SK-N-SH (cell line): ENCODE data around the gene GNAI1. TPM values are rescaled to one million over a fixed set of nuclear protein-coding genes. Genes with fewer than 3 reads are reported as not detected.

Experiments used
- CTCF ChIA-PET: fragments of 300-600, 350-600 bp; formaldehyde crosslinking; extraction: SDS; loops from one replicate; lab custom pipeline; 2021; lab: Yijun Ruan, JAX
- POLR2A ChIA-PET: fragments of 350-600 bp; sonication (Branson Sonifier 250); formaldehyde crosslinking; extraction: SDS; loops from one replicate; lab custom pipeline; 2020; ENCODE audit warnings: antibody characterized with exemption, inconsistent platforms; lab: Yijun Ruan, JAX
- DNase-seq: peaks from one replicate; pipeline ENCODE4 v3.0.0; 2012
- H2AFZ ChIP-seq: fragments of 200-600 bp; sonication (generic); 2 replicates; pipeline ENCODE4 v1.8.1; 2016; ENCODE audit warnings: antibody characterized with exemption, mild to moderate bottlenecking, low read depth
- H3F3A ChIP-seq: fragments of 200-600 bp; sonication (generic); replicated peaks from 2 replicates; pipeline ENCODE3; 2016; ENCODE audit warnings: antibody characterized with exemption, mild to moderate bottlenecking; ENCODE audit not compliant: insufficient read depth
- H3K27ac ChIP-seq, 2 experiments: fragments of 200-500 bp in 1 of 2; fragments of 200-600 bp in 1 of 2; sonication (Bioruptor generic) in 1 of 2; sonication (generic), shearing (Covaris generic) in 1 of 2; 2 replicates each; pipeline versions ENCODE4 v1.5.1 to v1.6.1; 2014 to 2016; ENCODE audit warnings: low read depth in 2 of 2, inconsistent platforms in 1 of 2, low read length in 1 of 2, mild to moderate bottlenecking in 1 of 2, mixed read lengths in 1 of 2
- H3K27me3 ChIP-seq: fragments of 200-600 bp; sonication (generic), shearing (Covaris generic); 2 replicates; pipeline ENCODE4 v1.6.1; 2016; ENCODE audit warnings: mixed run types; ENCODE audit not compliant: insufficient read depth
- H3K36me3 ChIP-seq, 2 experiments: fragments of 200-500 bp in 1 of 2; fragments of 200-600 bp in 1 of 2; sonication (Bioruptor generic) in 1 of 2; sonication (generic) in 1 of 2; replicated peaks in 1 of 2; 2 replicates each; pipeline versions ENCODE3 to v1.5.1; 2014 to 2016; ENCODE audit warnings: low read length in 1 of 2, mild to moderate bottlenecking in 1 of 2; ENCODE audit not compliant: insufficient read depth in 2 of 2, control insufficient read depth in 1 of 2
- H3K4me1 ChIP-seq, 2 experiments: fragments of 200-500 bp in 1 of 2; fragments of 200-600 bp in 1 of 2; sonication (Bioruptor generic) in 1 of 2; sonication (generic), shearing (Covaris generic) in 1 of 2; 2 replicates each; pipeline versions ENCODE4 v1.5.1 to v1.6.1; 2014 to 2016; ENCODE audit warnings: low read depth in 1 of 2, low read length in 1 of 2, mixed run types in 1 of 2; ENCODE audit not compliant: insufficient read depth in 2 of 2, control insufficient read depth in 1 of 2
- H3K4me2 ChIP-seq: fragments of 200-600 bp; sonication (generic), shearing (Covaris generic); 2 replicates; pipeline ENCODE4 v1.6.1; 2017; ENCODE audit warnings: mixed run types
- H3K4me3 ChIP-seq, 2 experiments: fragments of 200-500 bp in 1 of 2; fragments of 200-600 bp in 1 of 2; sonication (Bioruptor generic) in 1 of 2; sonication (generic), shearing (Covaris generic) in 1 of 2; 2 replicates each; pipeline versions ENCODE4 v1.5.1 to v1.8.1; 2014 to 2016; ENCODE audit warnings: low read depth in 2 of 2, inconsistent platforms in 1 of 2, low read length in 1 of 2, mild to moderate bottlenecking in 1 of 2, mixed read lengths in 1 of 2, moderate library complexity in 1 of 2
- H3K79me2 ChIP-seq: fragments of 200-600 bp; sonication (generic); 2 replicates; pipeline ENCODE4 v1.8.1; 2017; ENCODE audit warnings: mild to moderate bottlenecking; ENCODE audit not compliant: insufficient read depth
- H3K9ac ChIP-seq: fragments of 200-600 bp; sonication (generic); 2 replicates; pipeline ENCODE4 v1.6.1; 2017; ENCODE audit warnings: mixed run types
- H3K9me2 ChIP-seq: fragments of 200-600 bp; sonication (generic); 2 replicates; pipeline ENCODE4 v1.6.1; 2017; ENCODE audit warnings: mixed run types
- H3K9me3 ChIP-seq: fragments of 200-600 bp; sonication (generic); 2 replicates; pipeline ENCODE4 v1.6.1; 2017; ENCODE audit warnings: mixed run types, mild to moderate bottlenecking, moderate library complexity
- H4K20me1 ChIP-seq: fragments of 200-600 bp; sonication (generic); 2 replicates; pipeline ENCODE4 v1.6.1; 2017; ENCODE audit warnings: mild to moderate bottlenecking, mixed run types; ENCODE audit not compliant: insufficient read depth
- GATA2 ChIP-seq: sonication (generic); formaldehyde crosslinking; IDR thresholded peaks from 2 replicates; pipeline ENCODE4 v1.5.0; 2020; ENCODE audit warnings: mild to moderate bottlenecking, missing genetic modification reagents
- NFIC ChIP-seq: IDR thresholded peaks from 2 replicates; pipeline ENCODE4 v1.4.0; 2012; ENCODE audit warnings: borderline replicate concordance
- NRF1 ChIP-seq: IDR thresholded peaks from 2 replicates; pipeline ENCODE4 v1.6.1; 2012; ENCODE audit warnings: low read depth, mild to moderate bottlenecking, low read length
- SMC3 ChIP-seq: IDR thresholded peaks from 2 replicates; pipeline ENCODE4 v1.6.1; 2012; ENCODE audit warnings: low read depth, low read length, improper control_type of control experiment
- WGBS: methylation state at CpG from one replicate; pipeline ENCODE4 v1.1.6; 2017; ENCODE audit warnings: low lambda C conversion rate; 5-methylcytosine and 5-hydroxymethylcytosine counted together
- polyA plus RNA-seq, 3 experiments: library from polyadenylated mRNA; depleted of rRNA; stranded (reverse); fragments of >200 nt; gene quantifications; 2 replicates each; pipeline ENCODE4 v1.2.3, GENCODE V29; 2012
- TF ChIP-seq, protein P1 (sequence below): IDR thresholded peaks from 2 replicates; pipeline ENCODE4 v1.6.1; 2012; ENCODE audit warnings: mild to moderate bottlenecking, low read depth, low read length, moderate library complexity
- TF ChIP-seq, protein P2 (sequence below): IDR thresholded peaks from 2 replicates; pipeline ENCODE4 v1.4.0; 2012; ENCODE audit warnings: low read depth, borderline replicate concordance

The GNAI1 gene
- polyA plus RNA-seq, 1 of the 3 experiments (the other 2 are of a cell fraction), result 69.1 TPM

DNA sequence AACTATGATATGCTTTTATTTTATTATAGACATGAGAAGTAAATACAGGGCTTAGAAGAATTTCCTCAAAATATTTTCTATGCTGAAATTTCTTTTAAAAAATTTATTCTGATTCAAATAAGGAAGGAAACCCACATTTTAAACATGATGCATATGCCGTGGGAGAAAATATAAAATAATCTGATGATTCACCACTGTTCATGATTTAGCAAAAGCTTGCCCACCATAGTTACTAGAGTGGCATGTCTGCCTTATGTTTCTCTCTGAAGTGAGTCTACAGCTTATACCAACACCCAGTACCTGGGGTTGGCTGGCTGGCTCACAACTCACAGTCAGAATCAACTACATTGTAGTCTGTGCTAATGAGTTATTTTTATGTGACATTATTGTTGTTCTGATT is 102.0 kb downstream of the GNAI1 start:
- POLR2A ChIA-PET, result no interaction called here
- Histone ChIP-seq H3K9me2 (no peaks in the 10 kb centered on the region), H3K4me1 (peaks cover 4% of the 10 kb centered on the region in 2 experiments; a peak in 2 of 4 replicates), H2AFZ (no peak overlapping the region; the same call in 1 of the 2 replicates), H3K27me3 (no peaks in the 10 kb centered on the region), H4K20me1 (no peaks in the 10 kb centered on the region), H3K79me2 (no peaks in the 10 kb centered on the region), H3K9me3 (no peaks in the 10 kb centered on the region)
- no peak for DNase-seq
- TF ChIP-seq, protein P1, sequence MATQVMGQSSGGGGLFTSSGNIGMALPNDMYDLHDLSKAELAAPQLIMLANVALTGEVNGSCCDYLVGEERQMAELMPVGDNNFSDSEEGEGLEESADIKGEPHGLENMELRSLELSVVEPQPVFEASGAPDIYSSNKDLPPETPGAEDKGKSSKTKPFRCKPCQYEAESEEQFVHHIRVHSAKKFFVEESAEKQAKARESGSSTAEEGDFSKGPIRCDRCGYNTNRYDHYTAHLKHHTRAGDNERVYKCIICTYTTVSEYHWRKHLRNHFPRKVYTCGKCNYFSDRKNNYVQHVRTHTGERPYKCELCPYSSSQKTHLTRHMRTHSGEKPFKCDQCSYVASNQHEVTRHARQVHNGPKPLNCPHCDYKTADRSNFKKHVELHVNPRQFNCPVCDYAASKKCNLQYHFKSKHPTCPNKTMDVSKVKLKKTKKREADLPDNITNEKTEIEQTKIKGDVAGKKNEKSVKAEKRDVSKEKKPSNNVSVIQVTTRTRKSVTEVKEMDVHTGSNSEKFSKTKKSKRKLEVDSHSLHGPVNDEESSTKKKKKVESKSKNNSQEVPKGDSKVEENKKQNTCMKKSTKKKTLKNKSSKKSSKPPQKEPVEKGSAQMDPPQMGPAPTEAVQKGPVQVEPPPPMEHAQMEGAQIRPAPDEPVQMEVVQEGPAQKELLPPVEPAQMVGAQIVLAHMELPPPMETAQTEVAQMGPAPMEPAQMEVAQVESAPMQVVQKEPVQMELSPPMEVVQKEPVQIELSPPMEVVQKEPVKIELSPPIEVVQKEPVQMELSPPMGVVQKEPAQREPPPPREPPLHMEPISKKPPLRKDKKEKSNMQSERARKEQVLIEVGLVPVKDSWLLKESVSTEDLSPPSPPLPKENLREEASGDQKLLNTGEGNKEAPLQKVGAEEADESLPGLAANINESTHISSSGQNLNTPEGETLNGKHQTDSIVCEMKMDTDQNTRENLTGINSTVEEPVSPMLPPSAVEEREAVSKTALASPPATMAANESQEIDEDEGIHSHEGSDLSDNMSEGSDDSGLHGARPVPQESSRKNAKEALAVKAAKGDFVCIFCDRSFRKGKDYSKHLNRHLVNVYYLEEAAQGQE, result no peak
- no peak for TF ChIP-seq SMC3
- TF ChIP-seq, all 33 proteins: peak for 0
- Histone ChIP-seq H3K4me3 (no peak overlapping the region), H3K4me2 (no peak overlapping the region), H3K9ac (no peak overlapping the region), H3F3A (no peaks in the 10 kb centered on the region), H3K36me3 (no peaks in the 10 kb centered on the region), H3K27ac (no peak overlapping the region)
- CTCF ChIA-PET, result no interaction called here
- 74% methylated on average over 1 of the region's 1 CpG for WGBS

DNA sequence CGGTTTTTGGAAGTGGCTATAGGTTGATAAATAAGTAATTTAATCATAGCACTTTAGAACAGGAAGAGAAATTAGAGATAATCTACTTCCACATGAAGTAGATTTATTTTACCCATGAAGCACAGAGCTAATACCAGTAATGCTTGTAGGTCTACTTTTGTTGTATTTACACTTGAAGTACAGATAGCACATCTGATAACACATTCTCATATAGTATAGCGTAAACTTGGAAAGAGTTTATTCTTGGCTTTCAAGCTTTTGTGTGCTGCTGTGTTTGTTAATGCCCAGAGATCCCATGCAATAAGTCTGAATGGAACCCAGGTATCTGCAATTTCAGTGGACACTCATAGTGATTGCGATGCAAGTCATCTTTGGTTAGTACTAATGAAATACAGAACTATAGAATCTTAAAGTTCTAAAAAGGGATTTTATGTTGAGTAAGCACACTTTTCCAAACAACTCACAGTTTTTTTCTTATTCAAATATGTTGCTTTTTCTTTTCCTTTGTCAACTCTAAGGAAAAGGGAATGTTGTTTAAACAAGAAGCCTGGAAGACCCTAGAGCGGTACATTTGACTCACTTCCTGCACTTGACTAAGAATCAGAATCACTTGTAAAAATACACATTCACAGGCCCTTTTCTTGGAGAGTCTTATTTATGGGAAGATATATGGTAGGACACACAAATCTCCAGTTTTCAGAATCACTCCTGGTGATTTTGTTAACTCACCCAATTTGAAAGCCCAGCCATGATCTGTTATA is 105.8 kb downstream of the GNAI1 start:
- 0 out of 4 replicates have a peak overlapping the region, but pooled peaks of 1 of the 2 experiments have one; percentile 1 for H3K27ac ChIP-seq
- no peak for DNase-seq
- TF ChIP-seq GATA2 (CRISPR knock-in tag), result no peak
- TF ChIP-seq, protein P2, sequence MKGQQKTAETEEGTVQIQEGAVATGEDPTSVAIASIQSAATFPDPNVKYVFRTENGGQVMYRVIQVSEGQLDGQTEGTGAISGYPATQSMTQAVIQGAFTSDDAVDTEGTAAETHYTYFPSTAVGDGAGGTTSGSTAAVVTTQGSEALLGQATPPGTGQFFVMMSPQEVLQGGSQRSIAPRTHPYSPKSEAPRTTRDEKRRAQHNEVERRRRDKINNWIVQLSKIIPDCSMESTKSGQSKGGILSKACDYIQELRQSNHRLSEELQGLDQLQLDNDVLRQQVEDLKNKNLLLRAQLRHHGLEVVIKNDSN, result no peak
- TF ChIP-seq NRF1, result no peak
- no peak for TF ChIP-seq NFIC
- H3K36me3 ChIP-seq, result no peaks in the 10 kb centered on the region
- H3K4me1 ChIP-seq, result peaks cover 0 to 10% of the 10 kb centered on the region in 2 experiments; a peak in 1 of 4 replicates
- no peak overlapping the region for H3K9ac ChIP-seq
- peak overlapping the region; percentile 15; the same call in 1 of the 2 replicates for H2AFZ ChIP-seq
- H3K27me3 ChIP-seq, result no peaks in the 10 kb centered on the region
- no peaks in the 10 kb centered on the region for H3K79me2 ChIP-seq
- no peaks in the 10 kb centered on the region for H4K20me1 ChIP-seq
- WGBS, result 94% methylated on average over 4 of the region's 4 CpGs
- H3K4me2 ChIP-seq, result no peak overlapping the region
- no peaks in the 10 kb centered on the region for H3F3A ChIP-seq
- ChIA-PET CTCF (interaction anchor here (1.2 kb wide), 1 partner anchor 152 kb away, joined by 3 read pairs; no protein-coding TSS in a partner anchor), POLR2A (no interaction called here)
- no peaks in the 10 kb centered on the region for H3K9me2 ChIP-seq
- H3K4me3 ChIP-seq, result no peak overlapping the region
- no peaks in the 10 kb centered on the region for H3K9me3 ChIP-seq
